Kidney glomerular epithelial cell (primary cell): Measurements from ENCODE around the gene NEURL3.

Experiments used
- DNase-seq: peaks from one replicate; lab custom pipeline; 2025; lab: John Stamatoyannopoulos, UW

NEURL3 gene

DNA sequence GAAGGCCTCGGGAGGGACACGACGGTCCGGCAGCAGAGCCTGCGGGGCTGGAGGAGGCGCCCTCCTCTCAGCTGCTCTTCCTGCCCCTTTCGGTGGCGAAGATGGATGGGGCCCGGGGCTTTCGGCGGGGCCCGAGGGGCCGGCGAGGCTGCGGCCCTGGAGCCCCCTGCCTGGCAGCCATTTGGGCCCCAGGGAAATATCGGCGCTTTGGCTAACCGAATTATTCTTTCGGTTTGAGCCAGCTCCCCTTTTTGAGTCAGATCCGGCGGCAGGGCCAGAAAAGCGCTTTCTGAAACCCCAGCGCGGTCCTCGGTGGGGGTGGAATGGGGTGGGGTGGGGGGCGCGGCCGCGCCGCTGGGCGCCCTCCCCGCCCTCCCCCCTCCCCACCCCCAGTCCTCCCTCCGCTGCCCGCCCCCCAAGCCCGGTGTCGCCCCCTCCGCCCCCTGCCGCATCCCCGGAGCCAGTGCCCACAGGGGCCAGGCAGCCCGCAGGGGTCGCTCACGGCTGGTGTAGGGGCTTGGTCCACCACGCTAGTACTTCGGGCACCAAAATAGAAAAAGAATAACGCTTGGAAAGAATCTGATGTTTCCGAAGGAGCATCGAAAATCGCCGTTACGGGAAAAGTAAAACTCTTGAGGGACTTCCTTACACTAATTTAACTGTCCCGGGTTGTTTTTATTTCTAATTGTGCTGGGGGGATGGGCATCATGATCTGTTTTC lies 22.3 kb upstream of the NEURL3 start:
- DNase-seq, result no peak

DNA sequence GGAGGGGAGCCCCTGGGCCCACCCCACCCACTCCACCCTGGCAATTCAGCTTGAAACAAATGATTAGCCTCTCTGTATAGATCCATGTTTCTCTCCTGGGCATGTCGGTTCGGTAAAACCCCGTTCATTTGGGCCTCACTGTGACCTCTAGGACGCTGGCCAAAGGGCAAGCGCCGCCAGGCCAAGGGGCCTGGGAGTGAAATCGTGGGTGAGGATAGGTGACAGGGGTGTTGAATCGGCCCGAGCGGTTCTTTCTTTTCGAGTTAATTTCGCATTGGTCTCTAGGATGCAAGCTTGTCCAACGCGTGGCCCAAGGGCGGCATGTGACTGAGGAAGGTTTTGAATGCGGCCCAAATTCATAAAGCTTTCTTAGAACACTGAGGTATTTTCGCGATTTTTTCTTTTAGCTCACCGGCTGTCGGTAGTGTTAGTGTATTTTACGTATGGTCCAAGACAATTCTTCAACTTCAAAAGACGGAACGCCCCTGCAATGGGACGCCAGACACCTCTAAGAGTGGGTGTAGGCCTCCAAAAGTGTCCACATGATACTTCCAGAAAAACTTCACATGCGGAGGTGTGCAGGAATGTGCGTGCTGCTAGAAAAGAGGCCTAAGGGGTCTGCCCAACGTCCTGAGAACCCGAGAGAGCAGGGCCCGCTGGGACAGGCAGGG lies 21.6 kb upstream of the NEURL3 start:
- DNase-seq, result no peak

DNA sequence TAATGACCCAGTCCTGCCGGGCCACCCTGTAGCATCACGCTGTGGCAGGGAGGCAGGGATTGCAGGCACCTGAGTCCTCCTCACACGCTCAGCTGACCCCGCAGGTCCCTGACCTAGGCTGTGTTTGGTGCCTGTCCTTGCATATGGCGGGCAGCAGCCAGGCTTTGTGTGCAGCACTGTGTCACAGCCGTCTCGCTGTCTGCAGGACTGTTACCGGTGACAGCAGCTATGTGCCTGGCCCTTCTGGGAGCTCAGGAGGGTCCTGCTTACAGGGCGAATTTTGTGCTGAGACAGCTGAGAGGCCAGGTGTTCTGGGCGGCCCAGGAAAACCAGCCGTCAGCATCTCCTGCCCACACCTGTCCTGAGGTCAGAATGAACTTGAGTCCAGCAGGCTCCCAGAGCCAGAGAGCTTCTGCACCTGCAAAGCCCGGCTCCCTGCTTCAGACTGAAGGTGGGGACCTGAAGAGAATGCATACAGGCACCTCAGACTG lies 21.0 kb upstream of the NEURL3 start:
- no peak for DNase-seq

DNA sequence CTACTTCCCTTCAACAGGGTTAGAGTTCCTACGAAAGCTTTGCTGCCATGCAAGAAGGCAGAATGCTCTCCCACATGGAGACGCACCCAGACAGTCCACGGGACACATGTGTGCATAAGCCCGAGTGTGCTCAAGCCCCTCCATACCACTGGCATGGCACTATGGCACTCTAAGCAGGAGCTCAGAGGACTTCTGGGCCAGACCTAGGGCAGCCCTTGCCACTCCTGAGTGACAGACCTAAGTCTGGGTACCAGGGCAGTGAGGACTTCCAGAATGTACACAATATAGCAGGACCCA lies 20.0 kb upstream of the NEURL3 start:
- DNase-seq, result no peak

DNA sequence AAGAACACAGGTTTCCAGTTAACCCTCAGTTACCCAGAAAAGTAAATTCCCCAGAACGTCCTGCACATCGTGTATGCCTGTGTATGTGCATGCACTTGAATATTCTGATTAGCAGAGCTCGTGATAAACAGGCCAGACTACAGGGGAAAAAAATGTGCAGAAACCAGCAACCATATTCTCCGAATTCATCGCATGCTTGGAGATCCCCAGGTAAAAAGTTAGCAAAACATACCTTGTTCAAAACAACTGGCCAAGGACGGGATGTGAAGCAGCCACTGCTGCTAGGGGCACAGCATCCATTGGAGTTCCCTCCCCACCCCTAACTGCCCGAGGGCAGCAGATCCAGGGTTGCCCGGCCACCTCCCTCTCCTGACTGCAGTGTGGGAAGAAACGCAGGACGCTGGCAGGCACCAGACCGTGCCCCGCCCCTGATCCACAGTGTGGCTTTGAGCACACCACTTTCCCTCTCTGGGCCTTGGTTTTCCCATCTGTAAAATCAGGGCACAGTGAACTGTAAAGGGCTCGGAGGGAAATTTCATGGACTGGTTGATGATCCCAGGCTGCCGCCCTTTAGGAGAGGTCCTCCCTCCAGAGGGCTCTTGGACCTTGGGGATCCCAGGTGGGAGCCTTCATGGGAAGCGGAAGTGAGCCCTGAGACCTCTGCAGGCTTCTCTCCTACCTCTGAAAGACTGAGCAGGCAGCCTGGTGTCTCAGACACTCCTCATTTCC lies 19.5 kb upstream of the NEURL3 start:
- no peak for DNase-seq

DNA sequence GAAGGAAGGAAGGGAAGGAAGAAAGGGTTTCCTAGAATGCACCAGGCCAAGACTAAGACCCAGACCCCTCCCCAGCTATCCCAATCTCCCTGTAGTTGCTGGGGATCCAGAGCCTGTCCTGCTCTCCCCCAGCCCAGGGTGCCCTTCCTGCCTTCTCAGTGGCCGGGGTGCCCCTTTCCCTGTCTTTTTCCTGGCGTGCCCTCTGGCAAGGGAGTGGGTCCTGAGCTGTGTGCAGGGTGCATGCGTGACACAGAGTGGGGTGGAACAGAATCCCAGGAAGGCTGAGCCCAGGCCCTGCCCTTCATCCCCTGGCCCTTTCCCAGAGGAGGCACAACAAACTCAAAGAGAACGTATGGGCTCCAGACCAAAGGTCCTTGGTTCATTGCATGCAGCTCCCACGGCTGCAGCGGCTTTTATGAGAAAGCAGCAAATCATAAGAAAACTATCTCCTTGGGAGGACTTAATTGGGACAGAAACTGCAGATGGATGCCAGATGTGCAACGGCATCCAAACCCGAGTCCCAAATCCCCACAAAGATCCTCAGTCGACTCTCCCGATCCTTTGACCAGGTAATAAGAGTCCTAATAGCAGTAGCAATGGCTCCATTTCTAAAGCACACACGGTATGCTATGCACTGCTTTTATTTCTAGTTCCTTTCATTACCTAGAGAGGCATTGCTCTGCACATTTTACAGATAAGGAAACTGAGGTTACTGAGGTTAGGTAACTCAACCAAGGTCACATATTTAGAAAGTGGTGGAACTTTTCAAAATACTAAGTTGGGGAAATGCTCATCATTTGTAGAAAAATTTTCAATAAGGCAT lies 18.7 kb upstream of the NEURL3 start:
- DNase-seq, result no peak

DNA sequence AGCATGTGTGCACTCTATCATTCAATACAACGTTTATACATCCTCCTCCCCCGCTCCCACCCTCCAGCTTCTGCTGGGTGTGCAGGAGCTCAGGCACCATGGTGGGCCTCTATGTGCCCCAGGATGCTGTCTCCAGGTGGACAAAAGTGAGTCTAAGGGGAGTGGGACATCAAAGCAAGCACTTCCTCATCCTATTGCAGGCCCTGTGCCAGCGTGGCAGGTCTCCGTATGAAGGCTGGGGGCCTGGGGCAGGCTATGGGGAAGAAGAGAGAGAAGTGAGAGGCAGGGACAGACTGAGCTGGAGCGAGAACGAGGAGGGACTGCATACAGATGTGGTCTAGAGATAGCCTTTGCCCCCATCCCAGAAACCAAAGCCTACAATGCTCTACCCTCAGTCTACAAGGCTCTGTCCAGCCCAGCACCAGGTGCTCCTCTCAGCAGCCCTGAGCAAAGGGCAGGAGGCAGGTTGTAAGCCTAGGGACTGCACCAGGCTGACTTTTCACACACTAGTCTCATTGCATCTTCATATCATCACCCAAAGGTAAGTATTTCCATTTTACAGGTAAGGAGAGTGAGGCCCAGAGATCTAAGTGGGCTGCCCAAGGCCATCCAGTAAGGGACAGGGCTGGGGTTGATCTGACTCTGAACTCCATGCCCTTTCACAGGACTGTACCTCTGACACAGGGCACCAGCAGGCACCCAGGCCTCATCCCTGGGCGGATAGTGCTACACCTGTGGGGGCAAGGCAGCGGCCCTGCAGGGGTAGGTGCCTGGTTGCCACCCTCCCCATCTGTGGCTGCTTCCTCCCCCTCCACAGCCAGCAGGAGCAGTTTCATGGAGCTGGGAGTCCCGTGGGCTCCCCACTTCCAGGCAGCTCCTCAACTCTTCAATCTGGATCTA lies 17.4 kb upstream of the NEURL3 start:
- DNase-seq, result no peak

DNA sequence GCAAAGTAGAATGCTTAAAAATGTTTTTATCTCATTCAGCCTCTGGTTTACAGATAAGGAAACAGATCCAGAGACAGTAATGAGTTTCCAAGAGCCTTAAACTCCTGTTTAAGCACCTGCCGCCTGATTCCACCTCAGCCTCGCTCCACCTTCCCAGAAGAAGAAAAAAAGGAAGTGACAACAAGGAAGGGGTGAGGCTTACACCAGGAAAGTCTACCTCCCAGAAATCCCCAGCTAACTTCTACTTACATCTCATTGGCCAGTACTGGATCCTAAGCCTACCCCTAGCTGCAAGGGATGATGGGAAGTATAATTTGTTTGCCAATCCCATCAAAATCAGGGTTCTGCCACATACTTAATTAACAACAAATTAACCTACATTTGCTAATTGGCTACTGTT lies 16.1 kb upstream of the NEURL3 start:
- DNase-seq, result no peak

DNA sequence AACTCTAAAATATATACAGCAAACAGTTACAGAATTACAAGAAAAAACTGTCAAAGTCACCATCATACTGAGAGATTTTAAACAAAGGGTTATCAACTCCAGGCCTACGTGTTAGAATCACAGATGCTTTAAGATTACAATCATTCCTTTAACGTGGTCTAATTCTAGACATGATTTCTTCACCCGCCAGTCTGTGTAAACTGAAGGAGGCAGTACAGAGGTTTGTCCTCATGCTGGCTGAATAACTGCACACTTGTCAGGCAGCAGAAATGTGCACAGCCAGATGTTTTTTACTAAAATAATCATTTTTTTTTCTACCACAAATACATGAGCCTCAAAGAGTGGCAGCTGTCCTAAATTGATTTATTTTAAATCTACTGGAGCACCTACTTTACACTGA lies 15.5 kb upstream of the NEURL3 start:
- DNase-seq, result no peak

DNA sequence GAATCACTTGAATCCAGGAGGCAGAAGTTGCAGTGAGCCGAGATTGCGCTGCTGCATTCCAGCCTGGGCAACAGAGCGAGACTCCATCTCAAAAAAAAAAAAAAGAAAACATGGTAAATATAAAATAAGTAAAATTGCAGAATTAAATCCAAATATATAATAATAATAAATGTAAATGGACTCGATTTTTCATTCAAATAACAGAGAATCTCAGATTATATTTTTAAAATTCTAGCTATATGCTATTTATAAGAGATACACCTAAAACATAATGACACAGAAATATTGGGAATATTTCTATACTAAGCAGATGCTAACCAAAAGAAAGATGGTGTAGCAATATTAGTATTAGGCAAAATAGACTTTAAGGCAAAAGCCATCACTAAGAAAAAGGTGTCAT lies 15.1 kb upstream of the NEURL3 start:
- no peak for DNase-seq

DNA sequence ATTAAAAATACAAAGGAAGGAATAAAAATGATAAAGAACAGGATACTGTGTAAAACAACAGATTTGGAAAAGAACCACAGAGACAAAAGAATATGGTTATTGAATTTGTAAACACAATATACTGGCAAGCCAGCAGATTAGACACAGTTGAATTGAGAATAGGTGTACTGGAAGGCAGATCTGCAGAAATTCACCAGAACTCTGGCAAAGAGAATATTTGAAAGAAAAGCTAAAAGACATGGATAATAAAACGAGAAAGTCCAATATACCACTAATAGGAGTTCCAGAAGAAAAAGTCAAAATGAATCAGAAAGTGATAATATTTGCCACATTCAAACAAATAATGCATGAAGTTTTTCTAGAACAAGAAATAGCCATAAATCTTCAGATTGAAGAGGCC lies 11.9 kb upstream of the NEURL3 start:
- no peak for DNase-seq

DNA sequence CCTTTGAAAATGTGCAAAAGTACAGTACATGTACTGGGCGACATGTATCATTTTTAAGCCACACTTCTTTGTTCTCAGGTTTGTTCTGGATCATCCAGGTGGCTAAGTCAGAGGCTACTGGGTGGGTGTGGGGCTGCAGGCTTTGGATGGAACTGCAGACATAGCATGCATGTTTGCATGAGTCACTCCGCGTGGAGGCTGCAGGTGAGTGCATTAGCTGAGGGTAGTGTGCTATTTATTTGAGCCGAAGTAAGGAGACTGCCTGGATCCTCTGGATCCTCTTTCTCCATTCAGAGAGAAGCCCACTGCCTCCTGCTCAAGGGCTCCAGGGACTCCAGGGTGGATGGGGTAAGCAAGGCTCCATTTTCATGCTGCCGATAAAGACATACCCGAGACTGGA lies 9.4 kb upstream of the NEURL3 start:
- no peak for DNase-seq

DNA sequence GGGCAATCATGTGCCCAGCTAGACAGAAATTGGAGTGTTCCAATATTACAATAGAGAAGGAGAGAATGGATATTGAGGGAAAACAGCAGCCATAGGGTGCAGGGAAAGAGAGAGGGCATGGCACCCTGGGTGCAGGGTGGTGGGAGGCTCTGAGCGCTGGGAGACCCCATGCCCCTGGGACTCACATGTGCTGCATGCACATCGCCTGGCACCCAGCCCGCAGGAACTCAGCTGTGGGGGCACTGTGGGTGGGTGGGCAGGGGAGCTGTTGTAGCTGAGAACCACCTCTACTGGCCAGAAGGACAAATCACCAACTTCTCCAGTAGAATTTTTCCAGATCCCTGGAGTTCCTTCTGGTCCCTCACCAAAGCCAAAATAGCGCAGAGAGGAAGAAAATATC lies 7.2 kb upstream of the NEURL3 start:
- no peak for DNase-seq

DNA sequence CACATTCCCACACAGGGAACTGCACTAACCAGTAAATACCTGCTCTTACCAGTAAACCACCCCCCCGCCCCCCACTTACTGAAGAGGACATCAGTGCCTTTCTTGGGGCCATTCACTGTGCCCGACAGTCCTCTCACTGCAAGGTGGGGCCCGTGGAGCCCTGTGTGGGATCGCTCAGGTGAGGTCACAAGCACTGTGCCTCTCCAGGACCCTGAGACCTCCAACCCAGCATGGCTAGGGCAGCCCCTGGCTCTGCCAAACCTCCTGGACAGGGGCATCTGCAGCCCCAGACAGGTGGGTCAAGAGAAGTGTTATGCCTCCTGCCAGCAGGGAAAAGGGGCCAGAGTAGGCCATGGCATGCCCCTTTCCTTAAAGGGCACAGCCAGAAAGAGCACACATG lies 6.7 kb upstream of the NEURL3 start:
- no peak for DNase-seq

DNA sequence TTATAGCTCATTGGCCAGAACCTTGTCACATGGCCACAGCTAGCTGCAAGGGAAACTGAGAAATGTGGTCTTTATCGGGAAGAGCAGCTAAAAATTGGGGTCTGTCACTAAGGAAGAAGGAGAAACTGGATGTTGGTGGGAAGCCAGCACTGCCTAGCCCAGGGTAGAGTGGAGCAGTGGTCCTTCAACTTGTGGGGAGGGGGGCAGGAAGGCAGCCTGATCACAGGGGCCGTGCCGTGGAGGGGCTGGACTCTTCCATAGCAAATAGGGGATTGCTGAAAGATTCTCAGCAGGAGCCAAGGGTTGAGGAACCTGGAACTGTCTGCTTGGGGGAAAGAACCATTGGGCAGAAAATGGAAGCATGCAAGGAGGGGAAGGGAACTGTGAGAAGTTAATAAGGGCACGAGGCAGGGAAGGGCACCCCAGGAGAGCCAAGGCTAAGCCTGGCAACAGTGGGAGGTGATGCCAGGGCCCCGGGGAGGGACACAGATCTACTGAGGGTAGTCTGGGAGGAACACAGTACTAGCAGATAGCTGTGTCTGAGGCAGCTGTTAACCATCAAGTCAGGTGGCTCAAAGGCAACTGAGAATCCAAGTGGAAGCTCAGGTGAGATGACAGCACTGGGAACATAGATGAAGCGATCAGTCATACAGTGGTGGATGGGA lies 5.9 kb upstream of the NEURL3 start:
- DNase-seq, result no peak

DNA sequence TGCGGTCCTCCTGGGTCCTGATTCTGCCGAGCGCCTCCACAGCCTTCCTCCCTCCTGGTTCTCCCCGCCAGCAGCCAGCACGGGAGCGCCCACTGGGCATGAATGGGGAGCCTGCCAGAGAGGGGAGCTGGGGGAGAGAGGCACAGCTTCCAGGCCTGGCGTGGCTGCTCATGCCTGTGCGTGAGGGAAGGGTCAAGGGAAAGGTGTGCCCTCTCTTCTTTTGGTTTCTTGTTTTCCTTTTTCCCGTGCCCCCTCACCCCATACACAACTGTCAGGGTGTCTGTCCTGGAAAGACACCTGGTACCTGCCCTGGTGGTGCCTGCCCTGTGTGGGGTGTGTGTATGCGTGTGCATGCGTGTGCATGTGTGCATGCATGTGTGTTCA lies 4.7 kb upstream of the NEURL3 start:
- DNase-seq, result no peak

DNA sequence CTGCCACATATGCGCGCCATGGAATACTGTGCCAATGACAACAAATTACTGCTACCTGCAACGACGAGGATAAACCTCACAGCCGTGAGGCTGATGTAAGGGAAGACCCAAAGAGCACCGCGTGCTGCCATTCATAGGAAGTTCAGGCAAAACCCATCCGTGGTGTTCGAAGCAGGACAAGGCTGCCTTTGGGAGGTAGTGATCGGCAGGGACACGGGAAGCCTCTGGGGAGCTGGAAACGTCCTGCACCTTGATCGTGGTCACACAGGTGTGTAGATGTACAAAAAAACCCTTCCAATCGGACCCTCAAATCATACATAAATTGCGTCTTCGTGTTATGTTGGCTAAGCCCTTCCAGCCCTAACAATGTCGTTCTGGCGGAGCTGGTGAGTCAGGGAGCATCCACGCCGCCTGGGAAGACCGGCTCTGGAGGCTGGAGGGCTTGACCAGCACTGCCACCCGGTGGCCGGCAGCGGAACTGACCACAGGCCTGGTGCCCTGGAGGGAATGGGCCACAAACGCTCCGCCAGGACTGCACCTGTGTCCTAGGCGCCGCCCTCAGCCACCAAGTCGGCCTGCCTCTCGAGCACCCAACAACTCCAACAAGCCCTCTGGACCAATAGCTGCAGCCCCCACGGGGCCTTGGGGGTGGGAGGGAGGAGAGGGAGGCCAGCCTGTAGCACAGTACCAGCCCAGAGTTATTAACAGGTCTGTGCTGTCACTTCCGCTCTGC lies 4.1 kb upstream of the NEURL3 start:
- peak; percentile 63 for DNase-seq

DNA sequence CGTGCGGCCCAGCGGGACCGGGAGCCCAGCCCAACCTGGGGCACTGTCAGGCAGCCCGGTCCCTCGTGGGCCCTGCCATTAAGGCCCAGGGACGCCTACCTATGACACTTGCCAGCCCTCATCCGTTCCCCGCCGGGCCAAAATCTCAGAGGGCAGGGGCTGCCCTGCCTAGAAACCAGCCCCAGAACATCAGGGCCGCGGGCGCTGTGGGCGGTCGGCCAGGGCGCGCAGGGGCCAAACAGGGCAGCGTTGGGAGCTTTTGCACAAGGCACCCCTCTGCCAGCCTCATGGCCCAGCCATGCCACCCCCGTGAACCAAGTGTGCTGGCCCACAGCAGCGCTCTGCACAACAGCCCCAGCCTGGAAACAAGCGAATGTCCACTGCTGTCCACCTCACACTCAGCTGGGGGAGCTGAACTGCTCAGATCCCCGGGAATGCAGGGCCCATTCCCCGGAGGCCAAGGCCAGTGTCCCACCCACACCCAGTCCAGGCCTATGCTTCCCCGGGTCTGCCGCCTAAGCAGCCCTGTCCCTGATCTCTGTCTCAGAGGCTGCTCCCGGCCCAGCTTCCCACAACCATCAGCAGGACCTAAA lies 3.5 kb upstream of the NEURL3 start:
- no peak for DNase-seq

DNA sequence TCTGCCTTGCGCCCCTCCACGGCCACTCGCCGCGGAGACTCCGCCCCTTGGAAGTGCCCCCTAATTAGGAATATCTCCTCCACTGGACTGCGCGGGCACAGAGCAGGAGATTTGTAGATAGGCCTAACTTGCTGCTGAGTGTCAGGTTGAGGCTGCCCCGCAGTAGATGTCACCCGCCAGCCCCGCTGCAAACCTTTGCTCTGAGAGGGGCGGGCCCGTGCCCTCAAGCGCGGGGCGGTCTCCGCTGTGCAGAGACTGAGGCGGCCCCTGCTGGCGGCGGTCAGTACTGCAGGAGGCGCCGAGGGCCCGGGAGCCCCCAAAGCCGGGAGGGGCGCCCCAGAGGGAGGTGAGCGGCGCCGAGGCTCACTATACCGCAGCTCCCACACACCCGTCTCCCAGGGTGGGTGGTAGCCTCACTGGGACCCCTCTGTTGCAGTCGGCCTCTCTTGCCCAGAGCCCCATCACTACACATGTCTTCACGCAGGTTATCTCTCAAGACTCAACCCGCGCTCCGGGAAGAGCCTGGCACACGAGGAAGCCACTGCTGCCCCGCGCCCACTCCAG lies 2.9 kb upstream of the NEURL3 start:
- no peak for DNase-seq

DNA sequence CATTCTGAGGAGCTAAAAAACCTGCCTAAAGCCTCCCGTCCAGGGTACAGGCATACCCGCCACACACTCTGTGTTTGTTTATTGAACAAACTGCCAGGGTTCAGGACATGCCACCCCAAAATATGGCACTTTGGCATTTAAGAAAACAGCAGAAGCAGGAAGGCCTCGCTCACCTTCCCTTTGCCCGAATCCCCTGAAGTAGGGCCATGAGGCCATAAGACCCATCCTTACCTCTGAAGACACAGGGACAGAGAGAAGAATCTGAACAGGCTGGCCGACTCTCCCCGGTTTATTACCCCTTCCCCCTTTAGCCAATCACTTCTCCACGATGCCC lies 1.7 kb upstream of the NEURL3 start:
- DNase-seq, result no peak
